Neuronal stem cell (in vitro differentiated cells): Measurements from ENCODE around the gene RASA4.
"Not testable (repeated sequence)": the region's sequence is repeated elsewhere in the genome, so short reads cannot be mapped to it uniquely, and the experiment has no call there.

Source experiments
- DNase-seq: peaks from one replicate; pipeline ENCODE4 v3.0.0-alpha.2; 2013; ENCODE audit warnings: low spot score
- H2AFZ ChIP-seq: one replicate; pipeline ENCODE4 v1.6.1; 2013; ENCODE audit warnings: mild to moderate bottlenecking, low read length, inconsistent platforms
- H2AK5ac ChIP-seq: 2 replicates; pipeline ENCODE4 v1.6.1; 2013; ENCODE audit warnings: low read depth, mild to moderate bottlenecking, inconsistent platforms, low read length, moderate library complexity, mixed read lengths
- H2BK120ac ChIP-seq: 2 replicates; pipeline ENCODE4 v1.6.1; 2013; ENCODE audit warnings: low read depth, mild to moderate bottlenecking, inconsistent platforms, low read length, moderate library complexity, mixed read lengths
- H2BK12ac ChIP-seq: one replicate; pipeline ENCODE4 v1.6.1; 2013; ENCODE audit warnings: low read length, inconsistent platforms
- H2BK15ac ChIP-seq: 2 replicates; pipeline ENCODE4 v1.6.1; 2013; ENCODE audit warnings: mild to moderate bottlenecking, low read length, inconsistent platforms, mixed read lengths
- H2BK5ac ChIP-seq: one replicate; pipeline ENCODE4 v1.6.1; 2013; ENCODE audit warnings: inconsistent platforms, mild to moderate bottlenecking, low read length, moderate library complexity
- H3K14ac ChIP-seq: one replicate; pipeline ENCODE4 v1.6.1; 2013; ENCODE audit warnings: low read length, inconsistent platforms
- H3K18ac ChIP-seq: 2 replicates; pipeline ENCODE4 v1.6.1; 2013; ENCODE audit warnings: low read length, inconsistent platforms
- H3K23ac ChIP-seq: 2 replicates; pipeline ENCODE4 v1.6.1; 2013; ENCODE audit warnings: low read depth, mild to moderate bottlenecking, mixed read lengths, low read length, inconsistent platforms; ENCODE audit not compliant: poor library complexity
- H3K27ac ChIP-seq: replicated peaks from 3 replicates; pipeline ENCODE4 v1.5.1; 2013; ENCODE audit warnings: low read length, inconsistent platforms
- H3K27me3 ChIP-seq, 3 experiments: 2 replicates each; pipeline ENCODE4 v1.6.1; 2013; ENCODE audit warnings: low read length in 3 of 3, mild to moderate bottlenecking in 2 of 3, inconsistent platforms in 1 of 3, low read depth in 1 of 3, mixed read lengths in 1 of 3, moderate library complexity in 1 of 3; ENCODE audit not compliant: control insufficient read depth in 3 of 3, insufficient read depth in 3 of 3
- H3K36me3 ChIP-seq, 2 donors: replicated peaks in 1 of 2; 2 replicates each; pipeline ENCODE4 v1.6.1; 2013; ENCODE audit warnings: low read length in 2 of 2; ENCODE audit not compliant: control insufficient read depth in 2 of 2, insufficient read depth in 2 of 2
- H3K4ac ChIP-seq: 2 replicates; pipeline ENCODE4 v1.6.1; 2013; ENCODE audit warnings: inconsistent platforms, mild to moderate bottlenecking, low read length, moderate library complexity
- H3K4me1 ChIP-seq, 2 donors: 1 replicate in 1 of 2; 2 replicates in 1 of 2; pipeline ENCODE4 v1.6.1; 2013; ENCODE audit warnings: low read length in 2 of 2, low read depth in 1 of 2; ENCODE audit not compliant: control insufficient read depth in 2 of 2, insufficient read depth in 1 of 2
- H3K4me2 ChIP-seq: one replicate; pipeline ENCODE4 v1.6.1; 2013; ENCODE audit warnings: mild to moderate bottlenecking, low read length, inconsistent platforms; ENCODE audit not compliant: insufficient read depth, poor library complexity, severe bottlenecking
- H3K4me3 ChIP-seq, 2 donors: 2 replicates each; pipeline ENCODE4 v1.5.1; 2013; ENCODE audit warnings: low read length in 2 of 2, mild to moderate bottlenecking in 2 of 2, inconsistent platforms in 1 of 2, moderate library complexity in 1 of 2
- H3K79me1 ChIP-seq: one replicate; pipeline ENCODE4 v1.6.1; 2013; ENCODE audit warnings: low read depth, mild to moderate bottlenecking, inconsistent platforms, low read length, moderate library complexity
- H3K9ac ChIP-seq: one replicate; pipeline ENCODE4 v1.6.1; 2013; ENCODE audit warnings: mild to moderate bottlenecking, low read depth, low read length, inconsistent platforms; ENCODE audit not compliant: poor library complexity
- H3K9me3 ChIP-seq, 2 donors: replicated peaks in 1 of 2; 2 replicates each; pipeline versions ENCODE3 to v1.6.1; 2013; ENCODE audit warnings: low read length in 2 of 2, mild to moderate bottlenecking in 2 of 2, inconsistent platforms in 1 of 2, low read depth in 1 of 2, mixed read lengths in 1 of 2, moderate library complexity in 1 of 2; ENCODE audit not compliant: control insufficient read depth in 2 of 2, insufficient read depth in 1 of 2
- H4K8ac ChIP-seq: one replicate; pipeline ENCODE4 v1.6.1; 2013; ENCODE audit warnings: low read depth, mild to moderate bottlenecking, inconsistent platforms, low read length, moderate library complexity
- H4K91ac ChIP-seq: one replicate; pipeline ENCODE4 v1.6.1; 2013; ENCODE audit warnings: low read length, low read depth, mild to moderate bottlenecking, inconsistent platforms; ENCODE audit not compliant: poor library complexity
- WGBS, 2 donors: extraction: QIAGEN DNeasy Blood & Tissue Kit; methylation state at CpG; one replicate each; pipeline ENCODE4 v1.1.7; 2013; ENCODE audit warnings: missing lambda C conversion rate in 2 of 2, mixed read lengths in 1 of 2; ENCODE audit not compliant: insufficient read length in 2 of 2, insufficient replicate concordance in 1 of 2; ENCODE audit errors: extremely low coverage in 2 of 2; 5-methylcytosine and 5-hydroxymethylcytosine counted together

Gene RASA4

GRCh38 chr7:102540604-102541003, 76.0 kb downstream of the RASA4 start:
- H3K79me1 ChIP-seq, DNase-seq, H3K27me3 ChIP-seq, H3K4me1 ChIP-seq, H3K4me2 ChIP-seq, H2AK5ac ChIP-seq, H3K23ac ChIP-seq, H2BK120ac ChIP-seq, H2BK12ac ChIP-seq, H3K9me3 ChIP-seq, H2BK5ac ChIP-seq, H2AFZ ChIP-seq, H3K27ac ChIP-seq, H3K4ac ChIP-seq, H3K9ac ChIP-seq, H4K8ac ChIP-seq, H3K36me3 ChIP-seq, H3K14ac ChIP-seq, H2BK15ac ChIP-seq, H3K4me3 ChIP-seq, H4K91ac ChIP-seq, H3K18ac ChIP-seq: not testable (repeated sequence)
- WGBS, 2 donors, result no CpG with 5 or more reads among the region's 6 CpGs

GRCh38 chr7:102535062-102535615, 81.4 kb downstream of the RASA4 start:
- not testable (repeated sequence) for H3K4me1 ChIP-seq, H3K4me3 ChIP-seq, H2BK15ac ChIP-seq, H3K4ac ChIP-seq, H2BK12ac ChIP-seq, H4K91ac ChIP-seq, H2BK5ac ChIP-seq, H4K8ac ChIP-seq, H3K79me1 ChIP-seq, H3K36me3 ChIP-seq, H2AK5ac ChIP-seq, H3K18ac ChIP-seq, H3K14ac ChIP-seq, H3K27me3 ChIP-seq, H3K9me3 ChIP-seq, H3K4me2 ChIP-seq, DNase-seq, H2BK120ac ChIP-seq, H2AFZ ChIP-seq, H3K23ac ChIP-seq, H3K27ac ChIP-seq, H3K9ac ChIP-seq
- WGBS, 2 donors, result no CpG with 5 or more reads among the region's 8 CpGs

GRCh38 chr7:102532127-102532526, 84.4 kb downstream of the RASA4 start:
- not testable (repeated sequence) for H3K4ac ChIP-seq, H2BK15ac ChIP-seq, H3K9me3 ChIP-seq, H3K18ac ChIP-seq, H4K8ac ChIP-seq, H3K36me3 ChIP-seq, H3K23ac ChIP-seq, H3K4me2 ChIP-seq, H2AFZ ChIP-seq, H4K91ac ChIP-seq, H3K9ac ChIP-seq, H3K14ac ChIP-seq, H3K79me1 ChIP-seq, H3K27ac ChIP-seq, H3K4me1 ChIP-seq, H3K4me3 ChIP-seq, H3K27me3 ChIP-seq, H2AK5ac ChIP-seq, H2BK5ac ChIP-seq, DNase-seq, H2BK12ac ChIP-seq, H2BK120ac ChIP-seq
- WGBS, 2 donors, result no CpG with 5 or more reads among the region's 2 CpGs

GRCh38 chr7:102531583-102531982, 85.0 kb downstream of the RASA4 start:
- not testable (repeated sequence) for H3K27ac ChIP-seq, H3K36me3 ChIP-seq, H3K14ac ChIP-seq, H2BK15ac ChIP-seq, H3K4me3 ChIP-seq, H2BK12ac ChIP-seq, H2BK5ac ChIP-seq, H4K91ac ChIP-seq, H3K18ac ChIP-seq, H3K23ac ChIP-seq, H3K79me1 ChIP-seq, H2AK5ac ChIP-seq, H4K8ac ChIP-seq, H3K9ac ChIP-seq, H3K27me3 ChIP-seq, H3K4ac ChIP-seq, DNase-seq, H3K9me3 ChIP-seq, H2AFZ ChIP-seq, H2BK120ac ChIP-seq, H3K4me2 ChIP-seq, H3K4me1 ChIP-seq
- no CpG with 5 or more reads among the region's 7 CpGs for WGBS, 2 donors
